Panc1 (cell line): ENCODE measurements around the gene AGBL1. TPM values are rescaled to one million over a fixed set of nuclear protein-coding genes. Genes with fewer than 3 reads are reported as not detected.
"Not testable (repeated sequence)": the region's sequence is repeated elsewhere in the genome, so short reads cannot be mapped to it uniquely, and the experiment has no call there.

Experiments
- ATAC-seq: fragments of 200-7000 bp; cut with Tn5 transposase; 2 replicates; pipeline ENCODE4 v1.9.1; 2020; ENCODE audit warnings: mild to moderate bottlenecking, moderate library complexity
- BruUV-seq: library from RNA; stranded (reverse); fragments of 400-500 nt; replicated peaks from 2 replicates; lab custom pipeline; 2021; lab: Mats Ljungman, UMichigan
- CTCF ChIA-PET: fragments of 300-600 bp; sonication (Branson Sonifier 250); formaldehyde crosslinking; loops from one replicate; lab custom pipeline; 2022; ENCODE audit warnings: antibody characterized with exemption; lab: Charles Lee
- POLR2A ChIA-PET: fragments of 300-600 bp; sonication (Branson Sonifier 250); formaldehyde crosslinking; loops from one replicate; lab custom pipeline; 2022; ENCODE audit warnings: antibody characterized with exemption; lab: Charles Lee
- DNase-seq: peaks from one replicate; pipeline ENCODE4 v3.0.0-alpha.2; 2010; ENCODE audit warnings: low read depth, low spot score
- H3K27ac ChIP-seq: 2 replicates; pipeline ENCODE4 v1.5.1; 2011; ENCODE audit warnings: mild to moderate bottlenecking, low read length, inconsistent platforms
- H3K27me3 ChIP-seq: fragments of 200-500 bp; sonication (Bioruptor generic); 2 replicates; pipeline ENCODE4 v1.6.0; 2014; ENCODE audit warnings: low read length, inconsistent platforms; ENCODE audit not compliant: control insufficient read depth, insufficient read depth
- H3K36me3 ChIP-seq: fragments of 200-500 bp; sonication (Bioruptor generic); 2 replicates; pipeline ENCODE4 v1.5.1; 2014; ENCODE audit warnings: inconsistent platforms, mild to moderate bottlenecking, low read length, moderate library complexity; ENCODE audit not compliant: control insufficient read depth, insufficient read depth
- H3K4me1 ChIP-seq: 2 replicates; pipeline ENCODE4 v1.5.1; 2011; ENCODE audit warnings: inconsistent platforms, mild to moderate bottlenecking, low read length, moderate library complexity; ENCODE audit not compliant: control insufficient read depth, insufficient read depth
- H3K4me3 ChIP-seq, 2 experiments: 2 replicates each; pipeline ENCODE4 v1.5.1; 2011 to 2012; ENCODE audit warnings: low read depth in 2 of 2, low read length in 2 of 2, mild to moderate bottlenecking in 2 of 2, inconsistent platforms in 1 of 2, moderate library complexity in 1 of 2
- H3K9me3 ChIP-seq: fragments of 200-500 bp; sonication (Bioruptor generic); 2 replicates; pipeline ENCODE4 v1.5.1; 2014; ENCODE audit warnings: low read depth, mild to moderate bottlenecking, inconsistent platforms, low read length, moderate library complexity; ENCODE audit not compliant: control insufficient read depth, insufficient read depth
- POLR2AphosphoS5 ChIP-seq: IDR thresholded peaks from 2 replicates; pipeline ENCODE4 v1.6.1; 2012; ENCODE audit warnings: mild to moderate bottlenecking, low read depth, low read length, moderate library complexity
- SIN3A ChIP-seq: IDR thresholded peaks from 2 replicates; pipeline ENCODE4 v1.6.1; 2012; ENCODE audit warnings: low read depth, mild to moderate bottlenecking, low read length, moderate library complexity, borderline replicate concordance; ENCODE audit not compliant: insufficient read depth
- TCF7L2 ChIP-seq: IDR thresholded peaks from 2 replicates; pipeline ENCODE4 v1.6.1; 2011; ENCODE audit warnings: mild to moderate bottlenecking, low read depth, low read length, inconsistent platforms
- in situ Hi-C: cut with HindIII; loops from 2 replicates; pipeline ENCODE4 v1.10.0; 2016; ENCODE audit warnings: low sequenced_read_pairs, low pct_unique_long_range_greater_than_20kb
- intact Hi-C: fragments of 100-400 bp; cut with micrococcal nuclease; formaldehyde crosslinking; loops from one replicate; pipeline ENCODE4 v1.10.0; 2022; ENCODE audit not compliant: unreplicated experiment
- total RNA-seq: library from RNA; stranded (reverse); gene quantifications from one replicate; pipeline ENCODE4 v1.2.1, GENCODE V29; 2021; ENCODE audit not compliant: unreplicated experiment
- TF ChIP-seq, protein P1 (sequence below), 2 experiments: IDR thresholded peaks; 2 replicates each; pipeline ENCODE4 v1.6.1; 2011 to 2012; ENCODE audit warnings: low read depth in 2 of 2, control low read depth in 1 of 2, low read length in 1 of 2, mild to moderate bottlenecking in 1 of 2, moderate library complexity in 1 of 2; ENCODE audit not compliant: insufficient read depth in 1 of 2
- TF ChIP-seq, protein P2 (sequence below): fragments of 450-650 bp; IDR thresholded peaks from 2 replicates; pipeline ENCODE4 v1.5.1; 2017; ENCODE audit warnings: mild to moderate bottlenecking

Gene AGBL1
- total RNA-seq, 1 experiment from 2014 or later = not detected

DNA sequence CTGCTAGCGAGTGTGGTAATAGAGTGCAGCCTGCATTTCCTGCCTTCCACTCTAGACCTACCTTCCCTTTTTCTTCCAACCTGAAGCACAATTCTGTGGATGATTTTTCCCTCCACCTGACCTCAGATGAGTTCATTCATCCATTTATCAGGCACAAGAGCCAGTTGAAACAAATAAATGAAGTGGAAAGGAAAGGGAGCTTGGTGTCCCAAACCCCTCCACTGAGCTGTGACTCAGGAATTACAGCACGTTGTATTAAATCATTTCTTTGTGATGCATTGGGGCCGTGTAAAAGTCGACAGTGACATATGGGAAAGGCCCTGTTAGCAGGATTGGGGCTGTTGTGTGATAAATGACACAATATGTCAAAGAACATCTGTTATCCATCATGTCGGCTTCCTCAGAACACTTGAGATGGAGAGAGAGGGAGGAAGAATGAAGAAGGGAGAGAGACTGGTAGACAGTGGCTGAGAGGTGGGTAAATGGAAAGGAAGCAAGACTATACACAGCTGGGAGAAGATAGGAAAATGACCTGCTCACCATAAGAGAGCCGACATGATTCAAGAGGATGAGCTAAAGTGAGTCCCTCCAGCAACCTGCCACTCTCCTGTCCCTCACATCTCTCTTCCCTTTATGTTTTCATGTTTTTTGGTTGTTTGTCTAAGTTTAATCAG, 366.0 kb downstream of the AGBL1 start:
- no peak overlapping the region for H3K4me3 ChIP-seq
- H3K36me3 ChIP-seq = no peaks in the 10 kb centered on the region
- POLR2A ChIA-PET = no interaction called here
- CTCF ChIA-PET = no interaction called here
- H3K27ac ChIP-seq = no peak overlapping the region
- in situ Hi-C loops (no loop called here), intact Hi-C loops (no loop called here)
- no peak for TF ChIP-seq TCF7L2
- no peak for TF ChIP-seq POLR2AphosphoS5
- TF ChIP-seq, protein P1, sequence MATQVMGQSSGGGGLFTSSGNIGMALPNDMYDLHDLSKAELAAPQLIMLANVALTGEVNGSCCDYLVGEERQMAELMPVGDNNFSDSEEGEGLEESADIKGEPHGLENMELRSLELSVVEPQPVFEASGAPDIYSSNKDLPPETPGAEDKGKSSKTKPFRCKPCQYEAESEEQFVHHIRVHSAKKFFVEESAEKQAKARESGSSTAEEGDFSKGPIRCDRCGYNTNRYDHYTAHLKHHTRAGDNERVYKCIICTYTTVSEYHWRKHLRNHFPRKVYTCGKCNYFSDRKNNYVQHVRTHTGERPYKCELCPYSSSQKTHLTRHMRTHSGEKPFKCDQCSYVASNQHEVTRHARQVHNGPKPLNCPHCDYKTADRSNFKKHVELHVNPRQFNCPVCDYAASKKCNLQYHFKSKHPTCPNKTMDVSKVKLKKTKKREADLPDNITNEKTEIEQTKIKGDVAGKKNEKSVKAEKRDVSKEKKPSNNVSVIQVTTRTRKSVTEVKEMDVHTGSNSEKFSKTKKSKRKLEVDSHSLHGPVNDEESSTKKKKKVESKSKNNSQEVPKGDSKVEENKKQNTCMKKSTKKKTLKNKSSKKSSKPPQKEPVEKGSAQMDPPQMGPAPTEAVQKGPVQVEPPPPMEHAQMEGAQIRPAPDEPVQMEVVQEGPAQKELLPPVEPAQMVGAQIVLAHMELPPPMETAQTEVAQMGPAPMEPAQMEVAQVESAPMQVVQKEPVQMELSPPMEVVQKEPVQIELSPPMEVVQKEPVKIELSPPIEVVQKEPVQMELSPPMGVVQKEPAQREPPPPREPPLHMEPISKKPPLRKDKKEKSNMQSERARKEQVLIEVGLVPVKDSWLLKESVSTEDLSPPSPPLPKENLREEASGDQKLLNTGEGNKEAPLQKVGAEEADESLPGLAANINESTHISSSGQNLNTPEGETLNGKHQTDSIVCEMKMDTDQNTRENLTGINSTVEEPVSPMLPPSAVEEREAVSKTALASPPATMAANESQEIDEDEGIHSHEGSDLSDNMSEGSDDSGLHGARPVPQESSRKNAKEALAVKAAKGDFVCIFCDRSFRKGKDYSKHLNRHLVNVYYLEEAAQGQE (IDR thresholded peaks at IDR 0.05; ENCODE audit: insufficient read depth in 1 of 2, low read depth in 2 of 2, low read length in 1 of 2) = no peak
- TF ChIP-seq, protein P2, sequence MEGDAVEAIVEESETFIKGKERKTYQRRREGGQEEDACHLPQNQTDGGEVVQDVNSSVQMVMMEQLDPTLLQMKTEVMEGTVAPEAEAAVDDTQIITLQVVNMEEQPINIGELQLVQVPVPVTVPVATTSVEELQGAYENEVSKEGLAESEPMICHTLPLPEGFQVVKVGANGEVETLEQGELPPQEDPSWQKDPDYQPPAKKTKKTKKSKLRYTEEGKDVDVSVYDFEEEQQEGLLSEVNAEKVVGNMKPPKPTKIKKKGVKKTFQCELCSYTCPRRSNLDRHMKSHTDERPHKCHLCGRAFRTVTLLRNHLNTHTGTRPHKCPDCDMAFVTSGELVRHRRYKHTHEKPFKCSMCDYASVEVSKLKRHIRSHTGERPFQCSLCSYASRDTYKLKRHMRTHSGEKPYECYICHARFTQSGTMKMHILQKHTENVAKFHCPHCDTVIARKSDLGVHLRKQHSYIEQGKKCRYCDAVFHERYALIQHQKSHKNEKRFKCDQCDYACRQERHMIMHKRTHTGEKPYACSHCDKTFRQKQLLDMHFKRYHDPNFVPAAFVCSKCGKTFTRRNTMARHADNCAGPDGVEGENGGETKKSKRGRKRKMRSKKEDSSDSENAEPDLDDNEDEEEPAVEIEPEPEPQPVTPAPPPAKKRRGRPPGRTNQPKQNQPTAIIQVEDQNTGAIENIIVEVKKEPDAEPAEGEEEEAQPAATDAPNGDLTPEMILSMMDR = no peak
- no peak for TF ChIP-seq SIN3A
- DNase-seq (no peak), ATAC-seq (no peak)
- no peaks in the 10 kb centered on the region for H3K27me3 ChIP-seq
- H3K9me3 ChIP-seq = no peaks in the 10 kb centered on the region
- no peaks in the 10 kb centered on the region for H3K4me1 ChIP-seq
- BruUV-seq = no TSS peak

DNA sequence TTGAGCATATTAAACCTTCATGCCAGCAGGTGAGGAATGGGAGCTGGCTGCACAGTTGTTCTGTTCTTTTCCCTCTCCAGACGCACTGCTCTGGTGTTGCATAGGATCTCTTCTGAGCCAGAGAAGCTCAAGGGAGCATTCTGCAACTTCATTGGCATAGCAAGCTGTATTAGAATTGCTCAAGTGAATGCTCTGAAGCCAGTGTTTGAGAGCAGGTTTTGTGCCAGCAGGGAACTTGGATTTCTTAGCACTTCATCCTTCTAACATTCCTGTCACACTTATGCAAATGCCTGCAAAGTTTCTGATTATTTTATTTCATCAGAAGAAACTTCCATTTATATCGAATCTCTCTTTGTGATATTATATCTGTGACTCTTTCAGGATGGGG, 366.6 kb downstream of the AGBL1 start:
- intact Hi-C loops (no loop called here), in situ Hi-C loops (no loop called here)
- TF ChIP-seq, protein P2 = no peak
- TF ChIP-seq SIN3A (no peak), POLR2AphosphoS5 (no peak), TCF7L2 (no peak)
- TF ChIP-seq, protein P1 (IDR thresholded peaks at IDR 0.05; ENCODE audit: insufficient read depth in 1 of 2, low read depth in 2 of 2, low read length in 1 of 2) = no peak
- ChIA-PET POLR2A (no interaction called here), CTCF (no interaction called here)
- ATAC-seq (no peak), DNase-seq (no peak)
- Histone ChIP-seq H3K4me1 (no peaks in the 10 kb centered on the region), H3K4me3 (no peak overlapping the region), H3K27me3 (no peaks in the 10 kb centered on the region), H3K36me3 (no peaks in the 10 kb centered on the region), H3K9me3 (no peaks in the 10 kb centered on the region), H3K27ac (no peak overlapping the region)
- no TSS peak for BruUV-seq

DNA sequence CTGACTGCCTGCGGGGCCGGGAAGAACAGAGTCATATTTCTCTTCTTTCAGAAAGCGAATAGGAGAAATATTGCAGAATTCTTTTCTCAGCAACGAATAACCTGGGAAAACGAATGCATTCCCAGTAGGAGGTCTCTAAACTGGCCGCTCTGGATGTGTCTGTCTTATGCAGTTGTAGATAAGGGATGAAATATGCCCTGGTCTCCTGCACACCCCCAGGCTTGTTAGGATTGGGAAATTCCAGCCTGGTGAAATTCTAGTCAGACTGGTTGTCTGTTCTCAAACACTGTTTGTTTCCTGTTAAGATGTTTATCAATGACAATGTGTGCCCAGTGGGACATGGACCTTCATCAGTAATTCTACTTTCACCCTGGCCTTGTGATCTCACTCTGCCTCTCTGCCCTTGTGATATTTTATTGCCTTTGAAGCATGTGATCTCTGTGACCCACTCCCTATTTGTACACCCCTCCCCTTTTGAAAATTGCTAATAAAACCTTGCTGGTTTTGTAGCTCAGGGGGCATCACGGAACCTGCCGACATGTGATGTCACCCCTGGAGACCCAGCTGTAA, 385.9 kb downstream of the AGBL1 start:
- CTCF ChIA-PET, H3K4me3 ChIP-seq, H3K27me3 ChIP-seq, H3K36me3 ChIP-seq, DNase-seq, H3K4me1 ChIP-seq, ATAC-seq, BruUV-seq, H3K27ac ChIP-seq, in situ Hi-C loops, H3K9me3 ChIP-seq, POLR2A ChIA-PET, intact Hi-C loops: not testable (repeated sequence)
